ENCODE results near the gene FZD1.

FZD1 gene

GRCh38 chr7:91264924-91265681, 870 bp downstream of the FZD1 start:
- no peak for DNase-seq (ENCODE audit: low read depth in 2 of 2)

GRCh38 chr7:91265693-91266066, 1.4 kb downstream of the FZD1 start:
- DNase-seq (ENCODE audit: low read depth in 2 of 2), result no peak

GRCh38 chr7:91266067-91266688, 1.9 kb downstream of the FZD1 start:
- DNase-seq (ENCODE audit: low read depth in 2 of 2), result no peak

- DNase-seq (ENCODE audit: low read depth in 2 of 2), result no peak
These were observed 2.5 kb downstream of the FZD1 start for GRCh38 chr7:91266689-91267090.

GRCh38 chr7:91267171-91267955, 3.1 kb downstream of the FZD1 start:
- DNase-seq (ENCODE audit: low read depth in 2 of 2), result no peak

GRCh38 chr7:91270372-91270771, 6.1 kb downstream of the FZD1 start:
- no peak for DNase-seq (ENCODE audit: low read depth in 2 of 2)

GRCh38 chr7:91276909-91277308, 12.7 kb downstream of the FZD1 start:
- DNase-seq (ENCODE audit: low read depth in 2 of 2), result no peak

- DNase-seq (ENCODE audit: low read depth in 2 of 2), result no peak
These were observed 16.0 kb downstream of the FZD1 start for GRCh38 chr7:91280185-91280584.

- no peak for DNase-seq (ENCODE audit: low read depth in 2 of 2)
These were observed 16.4 kb downstream of the FZD1 start for GRCh38 chr7:91280604-91281003.

GRCh38 chr7:91285696-91286355, 21.6 kb downstream of the FZD1 start:
- DNase-seq (ENCODE audit: low read depth in 2 of 2), result no peak

GRCh38 chr7:91286432-91286831, 22.2 kb downstream of the FZD1 start:
- DNase-seq (ENCODE audit: low read depth in 2 of 2), result no peak

GRCh38 chr7:91287371-91288084, 23.3 kb downstream of the FZD1 start:
- DNase-seq (ENCODE audit: low read depth in 2 of 2), result no peak

- DNase-seq (ENCODE audit: low read depth in 2 of 2), result no peak
These were observed 24.1 kb downstream of the FZD1 start for GRCh38 chr7:91288208-91288824.

- DNase-seq (ENCODE audit: low read depth in 2 of 2), result no peak
These were observed 25.5 kb downstream of the FZD1 start for GRCh38 chr7:91289633-91290254.

GRCh38 chr7:91291302-91291701, 27.1 kb downstream of the FZD1 start:
- DNase-seq (ENCODE audit: low read depth in 2 of 2), result no peak

- DNase-seq (ENCODE audit: low read depth in 2 of 2), result no peak
These were observed 27.7 kb downstream of the FZD1 start for GRCh38 chr7:91291902-91292301.

- no peak for DNase-seq (ENCODE audit: low read depth in 2 of 2)
These were observed 28.3 kb downstream of the FZD1 start for GRCh38 chr7:91292506-91292905.

GRCh38 chr7:91293136-91293535, 28.9 kb downstream of the FZD1 start:
- no peak for DNase-seq (ENCODE audit: low read depth in 2 of 2)

- DNase-seq (ENCODE audit: low read depth in 2 of 2), result no peak
These were observed 29.6 kb downstream of the FZD1 start for GRCh38 chr7:91293840-91294239.

- DNase-seq (ENCODE audit: low read depth in 2 of 2), result no peak
These were observed 30.5 kb downstream of the FZD1 start for GRCh38 chr7:91294639-91295220.
